IMR-90 (cell line): Measurements from ENCODE around the gene PTCH1. TPM values are rescaled to one million over a fixed set of nuclear protein-coding genes. Genes with fewer than 3 reads are reported as not detected.

ENCODE experiments used
- ATAC-seq: fragments of 200-7000 bp; cut with Tn5 transposase; 2 replicates; pipeline ENCODE4 v1.9.1; 2020; ENCODE audit warnings: low read depth, mild to moderate bottlenecking, moderate library complexity
- BruUV-seq: library from RNA; stranded (reverse); fragments of 400-500 nt; replicated peaks from 2 replicates; lab custom pipeline; 2021; lab: Mats Ljungman, UMichigan
- CTCF ChIA-PET: fragments of 300-600 bp; formaldehyde crosslinking; extraction: SDS; loops from one replicate; lab custom pipeline; 2021; ENCODE audit warnings: antibody characterized with exemption; lab: Yijun Ruan, JAX
- POLR2A ChIA-PET: fragments of 300-600 bp; sonication (Branson Sonifier 250); formaldehyde crosslinking; loops from one replicate; lab custom pipeline; 2022; ENCODE audit warnings: antibody characterized with exemption; ENCODE audit not compliant: unreplicated experiment; lab: Charles Lee
- DNase-seq: peaks from one replicate; pipeline ENCODE4 v3.0.0; 2013
- H2AFZ ChIP-seq: replicated peaks from 2 replicates; pipeline ENCODE3; 2013; ENCODE audit warnings: low read length, mild to moderate bottlenecking; ENCODE audit not compliant: poor library complexity
- H2AK5ac ChIP-seq: 2 replicates; pipeline ENCODE4 v1.6.1; 2013; ENCODE audit warnings: low read depth, low read length, inconsistent platforms
- H2AK9ac ChIP-seq: replicated peaks from 2 replicates; pipeline ENCODE3; 2013; ENCODE audit warnings: mild to moderate bottlenecking, low read depth, low read length, moderate library complexity; ENCODE audit not compliant: poor library complexity
- H2BK120ac ChIP-seq: 2 replicates; pipeline ENCODE4 v1.6.1; 2013; ENCODE audit warnings: low read depth, low read length, inconsistent platforms
- H2BK15ac ChIP-seq: 3 replicates; pipeline ENCODE4 v1.6.1; 2013; ENCODE audit warnings: low read depth, low read length, inconsistent platforms
- H2BK20ac ChIP-seq: 2 replicates; pipeline ENCODE4 v1.6.1; 2013; ENCODE audit warnings: low read depth, mild to moderate bottlenecking, inconsistent platforms, low read length, moderate library complexity
- H2BK5ac ChIP-seq: 2 replicates; pipeline ENCODE4 v1.6.1; 2013; ENCODE audit warnings: mild to moderate bottlenecking, low read depth, low read length, inconsistent platforms; ENCODE audit not compliant: poor library complexity, severe bottlenecking
- H3K14ac ChIP-seq: replicated peaks from 2 replicates; pipeline ENCODE4 v1.6.1; 2013; ENCODE audit warnings: low read depth, low read length, inconsistent platforms
- H3K18ac ChIP-seq: 2 replicates; pipeline ENCODE4 v1.6.1; 2013; ENCODE audit warnings: low read depth, low read length, control low read depth
- H3K23ac ChIP-seq: 2 replicates; pipeline ENCODE4 v1.6.1; 2013; ENCODE audit warnings: low read depth, low read length, inconsistent platforms
- H3K27ac ChIP-seq: 2 replicates; pipeline ENCODE4 v1.5.1; 2013; ENCODE audit warnings: mild to moderate bottlenecking, control low read depth, low read length; ENCODE audit not compliant: insufficient read depth
- H3K27me3 ChIP-seq: 2 replicates; pipeline ENCODE4 v1.6.1; 2013; ENCODE audit warnings: low read length; ENCODE audit not compliant: control insufficient read depth, insufficient read depth
- H3K36me3 ChIP-seq: 2 replicates; pipeline ENCODE4 v1.6.1; 2013; ENCODE audit warnings: low read length, mixed read lengths; ENCODE audit not compliant: control insufficient read depth, insufficient read depth
- H3K4ac ChIP-seq: 2 replicates; pipeline ENCODE4 v1.6.1; 2013; ENCODE audit warnings: low read depth, low read length, inconsistent platforms
- H3K4me1 ChIP-seq: 2 replicates; pipeline ENCODE4 v1.6.1; 2013; ENCODE audit warnings: low read length, mixed read lengths; ENCODE audit not compliant: control insufficient read depth, insufficient read depth
- H3K4me2 ChIP-seq: 2 replicates; pipeline ENCODE4 v1.6.1; 2013; ENCODE audit warnings: low read depth, mild to moderate bottlenecking, control low read depth, low read length, moderate library complexity
- H3K4me3 ChIP-seq: 2 replicates; pipeline ENCODE4 v1.5.1; 2013; ENCODE audit warnings: low read depth, mild to moderate bottlenecking, control low read depth, low read length, moderate library complexity; ENCODE audit not compliant: insufficient read depth
- H3K56ac ChIP-seq: 2 replicates; pipeline ENCODE4 v1.6.1; 2013; ENCODE audit warnings: low read length, inconsistent platforms; ENCODE audit not compliant: insufficient read depth; ENCODE audit errors: extremely low read depth
- H3K79me1 ChIP-seq, 2 experiments: 2 replicates each; pipeline ENCODE4 v1.6.1; 2013; ENCODE audit warnings: low read length in 2 of 2, inconsistent platforms in 1 of 2, low read depth in 1 of 2
- H3K9ac ChIP-seq: 2 replicates; pipeline ENCODE4 v1.6.1; 2013; ENCODE audit warnings: low read depth, low read length, control low read depth
- H3K9me1 ChIP-seq: 2 replicates; pipeline ENCODE4 v1.6.1; 2013; ENCODE audit warnings: low read length, inconsistent platforms; ENCODE audit not compliant: insufficient read depth
- H3K9me3 ChIP-seq: 2 replicates; pipeline ENCODE4 v1.6.1; 2013; ENCODE audit warnings: low read length; ENCODE audit not compliant: control insufficient read depth, insufficient read depth
- H4K20me1 ChIP-seq: 2 replicates; pipeline ENCODE4 v1.6.1; 2013; ENCODE audit warnings: low read length, inconsistent platforms; ENCODE audit not compliant: insufficient read depth
- H4K5ac ChIP-seq: 2 replicates; pipeline ENCODE4 v1.6.1; 2013; ENCODE audit warnings: mild to moderate bottlenecking, low read depth, low read length, control low read depth
- H4K8ac ChIP-seq, 2 experiments: 2 replicates each; pipeline ENCODE4 v1.6.1; 2013; ENCODE audit warnings: low read depth in 2 of 2, low read length in 2 of 2, control low read depth in 1 of 2, inconsistent platforms in 1 of 2
- H4K91ac ChIP-seq: 2 replicates; pipeline ENCODE4 v1.6.1; 2013; ENCODE audit warnings: low read depth, low read length, inconsistent platforms; ENCODE audit not compliant: insufficient read depth
- BHLHE40 ChIP-seq: fragments of 150-350 bp; IDR thresholded peaks from 2 replicates; pipeline ENCODE4 v1.6.1; 2016; ENCODE audit warnings: mild to moderate bottlenecking, low read depth, low read length
- CEBPB ChIP-seq: IDR thresholded peaks from 2 replicates; pipeline ENCODE4 v1.6.1; 2012; ENCODE audit warnings: low read depth, low read length, improper control_type of control experiment
- CHD1 ChIP-seq: IDR thresholded peaks from 2 replicates; pipeline ENCODE4 v1.6.1; 2012; ENCODE audit warnings: low read depth, low read length, improper control_type of control experiment
- CTCF ChIP-seq: conservative IDR thresholded peaks from 2 replicates; pipeline ENCODE4 v1.5.1; 2012; ENCODE audit warnings: mild to moderate bottlenecking, low read depth, low read length, improper control_type of control experiment
- ELK1 ChIP-seq: fragments of 150-350 bp; IDR thresholded peaks from 2 replicates; pipeline ENCODE4 v1.6.1; 2016; ENCODE audit warnings: low read depth, mild to moderate bottlenecking, low read length, moderate library complexity, borderline replicate concordance
- FOS ChIP-seq: fragments of 150-350 bp; IDR thresholded peaks from 2 replicates; pipeline ENCODE4 v1.6.1; 2016; ENCODE audit warnings: low read depth, low read length
- MAFK ChIP-seq: IDR thresholded peaks from 2 replicates; pipeline ENCODE4 v1.6.1; 2012; ENCODE audit warnings: low read depth, low read length, improper control_type of control experiment
- MAZ ChIP-seq: IDR thresholded peaks from 2 replicates; pipeline ENCODE4 v1.6.1; 2012; ENCODE audit warnings: low read depth, mild to moderate bottlenecking, low read length, improper control_type of control experiment, moderate library complexity, borderline replicate concordance
- MXI1 ChIP-seq: IDR thresholded peaks from 2 replicates; pipeline ENCODE4 v1.6.1; 2012; ENCODE audit warnings: low read depth, mild to moderate bottlenecking, low read length, moderate library complexity, borderline replicate concordance
- NFE2L2 ChIP-seq: fragments of 150-350 bp; IDR thresholded peaks from 2 replicates; pipeline ENCODE4 v1.6.1; 2016; ENCODE audit warnings: low read depth, mild to moderate bottlenecking, low read length
- POLR2A ChIP-seq: IDR thresholded peaks from 2 replicates; pipeline ENCODE4 v1.6.1; 2012; ENCODE audit warnings: mild to moderate bottlenecking, low read depth, low read length
- RAD21 ChIP-seq: IDR thresholded peaks from 2 replicates; pipeline ENCODE4 v1.6.1; 2012; ENCODE audit warnings: low read length, improper control_type of control experiment
- RCOR1 ChIP-seq: IDR thresholded peaks from 2 replicates; pipeline ENCODE4 v1.6.1; 2012; ENCODE audit warnings: mild to moderate bottlenecking, low read length, improper control_type of control experiment; ENCODE audit not compliant: insufficient replicate concordance
- RFX5 ChIP-seq: IDR thresholded peaks from 2 replicates; pipeline ENCODE4 v1.8.0; 2012; ENCODE audit warnings: low read depth, mild to moderate bottlenecking, low read length, moderate library complexity
- USF2 ChIP-seq: fragments of 150-350 bp; IDR thresholded peaks from 2 replicates; pipeline ENCODE4 v1.6.1; 2017; ENCODE audit warnings: mild to moderate bottlenecking, antibody characterized with exemption, low read length, low read depth
- WGBS, 2 experiments: methylation state at CpG; one replicate each; pipeline versions ENCODE4 v1.1.5 to v1.1.7; 2013; ENCODE audit warnings: missing lambda C conversion rate in 2 of 2; ENCODE audit not compliant: insufficient read length in 1 of 2; ENCODE audit errors: extremely low coverage in 2 of 2; 5-methylcytosine and 5-hydroxymethylcytosine counted together
- dilution Hi-C: fragments of 300-500 bp; cut with HindIII; formaldehyde crosslinking; loops from one replicate; pipeline ENCODE4 v1.14.3; 2018; ENCODE audit warnings: low sequenced_read_pairs; ENCODE audit not compliant: unreplicated experiment
- in situ Hi-C: fragments of 300-500 bp; cut with MboI; formaldehyde crosslinking; loops from 3 replicates; pipeline ENCODE4 v1.14.3; 2019; ENCODE audit warnings: low sequenced_read_pairs, inconsistent platforms, mixed read lengths
- intact Hi-C: fragments of 100-400 bp; cut with micrococcal nuclease; formaldehyde crosslinking; loops from 2 replicates; pipeline ENCODE4 v1.10.0; 2022
- polyA plus RNA-seq, 3 experiments: library from polyadenylated mRNA; depleted of rRNA; stranded (reverse); fragments of >200 nt; gene quantifications; 2 replicates each; pipeline ENCODE4 v1.2.3, GENCODE V29; 2012; ENCODE audit warnings: low replicate concordance in 1 of 3
- total RNA-seq: library from RNA; depleted of rRNA; stranded (reverse); fragments of >200 nt; gene quantifications from 2 replicates; pipeline ENCODE4 v1.2.3, GENCODE V29; 2012

PTCH1 gene
- total and polyA plus RNA-seq, 2 of the 4 experiments (the other 2 are of a cell fraction) = 4.1 to 5.0 TPM

GRCh38 chr9:95460518-95461164, 56.1 kb downstream of the PTCH1 start:
- CTCF ChIA-PET = no interaction called here
- TF ChIP-seq MXI1 (no peak), CTCF (no peak), CHD1 (no peak), POLR2A (no peak), CEBPB (no peak), RFX5 (no peak), RAD21 (no peak), BHLHE40 (no peak), NFE2L2 (no peak), USF2 (no peak), RCOR1 (no peak), MAZ (no peak), FOS (no peak), MAFK (no peak), ELK1 (no peak)

More at GRCh38 chr9:95460518-95461164, 56.1 kb downstream of the PTCH1 start:
- Histone ChIP-seq H3K14ac (peak overlapping the region; percentile 34), H3K56ac (peak overlapping the region; percentile 13; the same call in 1 of the 2 replicates), H3K23ac (peak overlapping the region; percentile 36), H3K36me3 (peaks cover 34% of the 10 kb centered on the region), H2AK9ac (no peak overlapping the region), H3K27me3 (no peaks in the 10 kb centered on the region), H4K8ac (peak overlapping the region; percentile 55 to 79; a peak in 2 of 4 replicates), H2AFZ (no peak overlapping the region), H3K4me3 (no peak overlapping the region), H4K91ac (peak overlapping the region; percentile 83), H2BK120ac (peak overlapping the region; percentile 86), H3K4ac (peak overlapping the region; percentile 81), H2AK5ac (peak overlapping the region; percentile 59; the same call in 1 of the 2 replicates), H3K79me1 (peaks cover 0 to 24% of the 10 kb centered on the region in 2 experiments; a peak in 1 of 4 replicates), H3K27ac (peak overlapping the region; percentile 53), H3K9ac (no peak overlapping the region), H2BK5ac (peak overlapping the region; percentile 31), H4K20me1 (no peaks in the 10 kb centered on the region; the same call in 1 of the 2 replicates), H3K9me1 (peaks cover 43% of the 10 kb centered on the region), H4K5ac (0 out of 2 replicates have a peak overlapping the region, but pooled peaks have one; percentile 43), H3K4me1 (peaks cover 44% of the 10 kb centered on the region), H3K9me3 (no peaks in the 10 kb centered on the region), H3K4me2 (peak overlapping the region; percentile 72), H2BK15ac (peak overlapping the region; percentile 12; the same call in 1 of the 3 replicates), H2BK20ac (peak overlapping the region; percentile 76), H3K18ac (peak overlapping the region; percentile 70; the same call in 1 of the 2 replicates)
- in situ Hi-C loops (no loop called here), intact Hi-C loops (loop anchor here (5.0 kb wide), 2 partner anchors 78 to 193 kb away; no protein-coding TSS in a partner anchor), dilution Hi-C loops (no loop called here)
- BruUV-seq = no TSS peak
- DNase-seq (peak; percentile 41), ATAC-seq (no peak)
- POLR2A ChIA-PET = no interaction called here
- WGBS, 2 experiments = no CpG with 5 or more reads among the region's 13 CpGs
